Measurements from ENCODE around the gene PPCS. TPM values are rescaled to one million over a fixed set of nuclear protein-coding genes. Genes with fewer than 3 reads are reported as not detected.

The PPCS gene
- total and polyA plus RNA-seq, 9 of the 15 experiments (the other 6 are each of a cell fraction or from before 2014, with no cell fraction given) = 7.9 to 34.6 (median 14.8) TPM

DNA sequence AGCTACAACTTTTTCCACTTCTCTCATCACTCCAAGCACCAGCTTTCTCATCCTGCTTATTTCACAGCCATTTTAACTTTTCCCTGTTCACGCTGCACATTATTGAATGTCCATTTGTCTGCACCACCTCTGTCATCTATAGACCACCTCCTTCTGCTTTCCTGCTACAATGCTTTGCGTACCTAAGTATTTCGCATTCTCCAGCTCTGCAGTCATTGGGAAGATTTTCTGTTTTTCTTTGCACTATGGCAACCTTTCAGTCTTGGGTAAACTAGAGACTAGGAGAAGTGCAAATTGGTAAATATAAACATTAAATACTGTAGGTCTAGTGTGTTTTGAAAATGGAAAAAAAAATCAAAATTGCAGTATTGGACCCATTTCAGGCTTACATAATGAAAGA is 7.6 kb downstream of the PPCS start (continued):
- TF ChIP-seq, protein P1, sequence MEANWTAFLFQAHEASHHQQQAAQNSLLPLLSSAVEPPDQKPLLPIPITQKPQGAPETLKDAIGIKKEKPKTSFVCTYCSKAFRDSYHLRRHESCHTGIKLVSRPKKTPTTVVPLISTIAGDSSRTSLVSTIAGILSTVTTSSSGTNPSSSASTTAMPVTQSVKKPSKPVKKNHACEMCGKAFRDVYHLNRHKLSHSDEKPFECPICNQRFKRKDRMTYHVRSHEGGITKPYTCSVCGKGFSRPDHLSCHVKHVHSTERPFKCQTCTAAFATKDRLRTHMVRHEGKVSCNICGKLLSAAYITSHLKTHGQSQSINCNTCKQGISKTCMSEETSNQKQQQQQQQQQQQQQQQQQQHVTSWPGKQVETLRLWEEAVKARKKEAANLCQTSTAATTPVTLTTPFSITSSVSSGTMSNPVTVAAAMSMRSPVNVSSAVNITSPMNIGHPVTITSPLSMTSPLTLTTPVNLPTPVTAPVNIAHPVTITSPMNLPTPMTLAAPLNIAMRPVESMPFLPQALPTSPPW (CRISPR knock-in tag; IDR thresholded peaks at IDR 0.05) = no peak
- TF ChIP-seq BACH1 (tag; IDR thresholded peaks at IDR 0.05) (no peak), ZFP1 (CRISPR knock-in tag; IDR thresholded peaks at IDR 0.05) (no peak)
- TF ChIP-seq, protein P2, sequence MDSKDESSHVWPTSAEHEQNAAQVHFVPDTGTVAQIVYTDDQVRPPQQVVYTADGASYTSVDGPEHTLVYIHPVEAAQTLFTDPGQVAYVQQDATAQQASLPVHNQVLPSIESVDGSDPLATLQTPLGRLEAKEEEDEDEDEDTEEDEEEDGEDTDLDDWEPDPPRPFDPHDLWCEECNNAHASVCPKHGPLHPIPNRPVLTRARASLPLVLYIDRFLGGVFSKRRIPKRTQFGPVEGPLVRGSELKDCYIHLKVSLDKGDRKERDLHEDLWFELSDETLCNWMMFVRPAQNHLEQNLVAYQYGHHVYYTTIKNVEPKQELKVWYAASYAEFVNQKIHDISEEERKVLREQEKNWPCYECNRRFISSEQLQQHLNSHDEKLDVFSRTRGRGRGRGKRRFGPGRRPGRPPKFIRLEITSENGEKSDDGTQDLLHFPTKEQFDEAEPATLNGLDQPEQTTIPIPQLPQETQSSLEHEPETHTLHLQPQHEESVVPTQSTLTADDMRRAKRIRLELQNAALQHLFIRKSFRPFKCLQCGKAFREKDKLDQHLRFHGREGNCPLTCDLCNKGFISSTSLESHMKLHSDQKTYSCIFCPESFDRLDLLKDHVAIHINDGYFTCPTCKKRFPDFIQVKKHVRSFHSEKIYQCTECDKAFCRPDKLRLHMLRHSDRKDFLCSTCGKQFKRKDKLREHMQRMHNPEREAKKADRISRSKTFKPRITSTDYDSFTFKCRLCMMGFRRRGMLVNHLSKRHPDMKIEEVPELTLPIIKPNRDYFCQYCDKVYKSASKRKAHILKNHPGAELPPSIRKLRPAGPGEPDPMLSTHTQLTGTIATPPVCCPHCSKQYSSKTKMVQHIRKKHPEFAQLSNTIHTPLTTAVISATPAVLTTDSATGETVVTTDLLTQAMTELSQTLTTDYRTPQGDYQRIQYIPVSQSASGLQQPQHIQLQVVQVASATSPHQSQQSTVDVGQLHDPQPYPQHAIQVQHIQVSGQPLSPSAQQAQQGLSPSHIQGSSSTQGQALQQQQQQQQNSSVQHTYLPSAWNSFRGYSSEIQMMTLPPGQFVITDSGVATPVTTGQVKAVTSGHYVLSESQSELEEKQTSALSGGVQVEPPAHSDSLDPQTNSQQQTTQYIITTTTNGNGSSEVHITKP (IDR thresholded peaks at IDR 0.05; ENCODE audit: partially characterized antibody) = no peak
- TF ChIP-seq, protein P3, sequence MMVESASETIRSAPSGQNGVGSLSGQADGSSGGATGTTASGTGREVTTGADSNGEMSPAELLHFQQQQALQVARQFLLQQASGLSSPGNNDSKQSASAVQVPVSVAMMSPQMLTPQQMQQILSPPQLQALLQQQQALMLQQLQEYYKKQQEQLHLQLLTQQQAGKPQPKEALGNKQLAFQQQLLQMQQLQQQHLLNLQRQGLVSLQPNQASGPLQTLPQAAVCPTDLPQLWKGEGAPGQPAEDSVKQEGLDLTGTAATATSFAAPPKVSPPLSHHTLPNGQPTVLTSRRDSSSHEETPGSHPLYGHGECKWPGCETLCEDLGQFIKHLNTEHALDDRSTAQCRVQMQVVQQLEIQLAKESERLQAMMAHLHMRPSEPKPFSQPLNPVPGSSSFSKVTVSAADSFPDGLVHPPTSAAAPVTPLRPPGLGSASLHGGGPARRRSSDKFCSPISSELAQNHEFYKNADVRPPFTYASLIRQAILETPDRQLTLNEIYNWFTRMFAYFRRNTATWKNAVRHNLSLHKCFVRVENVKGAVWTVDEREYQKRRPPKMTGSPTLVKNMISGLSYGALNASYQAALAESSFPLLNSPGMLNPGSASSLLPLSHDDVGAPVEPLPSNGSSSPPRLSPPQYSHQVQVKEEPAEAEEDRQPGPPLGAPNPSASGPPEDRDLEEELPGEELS (CRISPR knock-in tag; IDR thresholded peaks at IDR 0.05; ENCODE audit: borderline replicate concordance) = no peak

Measured in K562 (cell line).